GM12878 (cell line): ENCODE measurements around the gene ZNF766.

Source experiments
- CHD2 ChIP-seq: IDR thresholded peaks from 2 replicates; pipeline ENCODE4 v1.6.1; 2011; ENCODE audit warnings: low read depth, low read length, improper control_type of control experiment, borderline replicate concordance
- POLR2AphosphoS5 ChIP-seq: IDR thresholded peaks from 2 replicates; pipeline ENCODE4 v1.6.1; 2011; ENCODE audit warnings: mild to moderate bottlenecking, low read length, inconsistent platforms
- RAD51 ChIP-seq: fragments of 450-650 bp; IDR thresholded peaks from 2 replicates; pipeline ENCODE4 v1.6.1; 2016; ENCODE audit warnings: moderate library complexity, mild to moderate bottlenecking, inconsistent platforms
- REST ChIP-seq: IDR thresholded peaks from 2 replicates; pipeline ENCODE4 v1.6.1; 2012; ENCODE audit warnings: mild to moderate bottlenecking, low read depth, low read length
- SP1 ChIP-seq: IDR thresholded peaks from one replicate; pipeline ENCODE4 v1.6.1; 2011; ENCODE audit warnings: low read depth, low read length
- SPI1 ChIP-seq: IDR thresholded peaks from 2 replicates; pipeline ENCODE4 v1.6.1; 2011; ENCODE audit warnings: low read depth, mild to moderate bottlenecking, low read length, moderate library complexity, borderline replicate concordance; ENCODE audit not compliant: insufficient read depth

DNA sequence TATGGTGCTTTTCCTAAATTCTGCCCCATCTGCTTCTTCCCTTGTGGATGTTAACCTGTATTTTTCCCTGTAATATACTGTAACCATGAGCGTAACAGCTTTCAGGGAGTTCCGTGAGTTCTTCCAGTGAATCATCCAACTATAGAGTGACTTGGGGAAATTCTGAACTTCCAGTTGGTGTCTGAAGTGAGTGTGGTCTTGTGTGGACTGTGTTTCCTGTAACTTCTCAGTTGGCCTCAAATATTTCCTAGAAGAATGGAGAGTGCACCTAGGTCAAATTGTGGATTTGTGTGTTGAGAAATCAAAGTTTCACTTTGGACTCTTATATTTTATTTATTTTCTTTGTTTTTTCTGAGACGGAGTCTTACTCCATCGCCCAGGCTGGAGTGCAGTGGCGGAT, 11.0 kb upstream of the ZNF766 start:
- TF ChIP-seq CHD2 (no peak), SPI1 (no peak), RAD51 (no peak), POLR2AphosphoS5 (no peak), REST (no peak), SP1 (no peak)
